H9 (cell line): ENCODE data around the gene PIGW. TPM values are rescaled to one million over a fixed set of nuclear protein-coding genes. Genes with fewer than 3 reads are reported as not detected.

Experiments used
- DNase-seq: peaks from one replicate; pipeline ENCODE4 v3.0.0-alpha.2; 2017
- H2AFZ ChIP-seq: one replicate; pipeline ENCODE4 v1.6.1; 2013; ENCODE audit warnings: mild to moderate bottlenecking, low read length, control low read depth, moderate library complexity
- H2AK5ac ChIP-seq: 2 replicates; pipeline ENCODE4 v1.6.1; 2013; ENCODE audit warnings: low read length, control low read depth, mixed read lengths; ENCODE audit not compliant: insufficient read length
- H2BK120ac ChIP-seq: one replicate; pipeline ENCODE4 v1.6.1; 2013; ENCODE audit warnings: low read depth, mild to moderate bottlenecking, low read length, control low read depth, inconsistent platforms; ENCODE audit not compliant: poor library complexity, severe bottlenecking
- H2BK12ac ChIP-seq: 2 replicates; pipeline ENCODE4 v1.6.1; 2013; ENCODE audit warnings: low read length, control low read depth, mixed read lengths, low read depth; ENCODE audit not compliant: insufficient read length
- H2BK15ac ChIP-seq: 2 replicates; pipeline ENCODE4 v1.6.1; 2013; ENCODE audit warnings: low read depth, low read length, control low read depth
- H2BK20ac ChIP-seq: one replicate; pipeline ENCODE4 v1.6.1; 2013; ENCODE audit warnings: low read depth, mild to moderate bottlenecking, low read length, control low read depth, inconsistent platforms; ENCODE audit not compliant: poor library complexity, severe bottlenecking
- H2BK5ac ChIP-seq: 2 replicates; pipeline ENCODE4 v1.6.1; 2013; ENCODE audit warnings: low read length, control low read depth, mixed read lengths; ENCODE audit not compliant: insufficient read length
- H3K14ac ChIP-seq: 2 replicates; pipeline ENCODE4 v1.6.1; 2013; ENCODE audit warnings: low read length, control low read depth; ENCODE audit not compliant: insufficient read depth
- H3K18ac ChIP-seq: 2 replicates; pipeline ENCODE4 v1.6.1; 2013; ENCODE audit warnings: low read depth, mild to moderate bottlenecking, mixed read lengths, low read length, control low read depth; ENCODE audit not compliant: insufficient read length
- H3K23ac ChIP-seq: 2 replicates; pipeline ENCODE4 v1.6.1; 2013; ENCODE audit warnings: low read length, control low read depth, mixed read lengths, low read depth; ENCODE audit not compliant: insufficient read length
- H3K23me2 ChIP-seq: 2 replicates; pipeline ENCODE4 v1.6.1; 2013; ENCODE audit warnings: low read depth, mild to moderate bottlenecking, mixed read lengths, low read length, control low read depth; ENCODE audit not compliant: insufficient read length, poor library complexity, severe bottlenecking
- H3K27ac ChIP-seq: 2 replicates; pipeline ENCODE4 v1.5.1; 2013; ENCODE audit warnings: low read length, control low read depth, mixed read lengths, low read depth; ENCODE audit not compliant: insufficient read length
- H3K27me3 ChIP-seq: 2 replicates; pipeline ENCODE4 v1.6.1; 2013; ENCODE audit warnings: low read length, control low read depth, inconsistent platforms; ENCODE audit not compliant: insufficient read depth
- H3K4ac ChIP-seq: 2 replicates; pipeline ENCODE4 v1.6.1; 2013; ENCODE audit warnings: low read depth, mild to moderate bottlenecking, control low read depth, inconsistent platforms, low read length, moderate library complexity
- H3K4me1 ChIP-seq: 2 replicates; pipeline ENCODE4 v1.6.1; 2013; ENCODE audit warnings: low read length, control low read depth, inconsistent platforms; ENCODE audit not compliant: insufficient read depth
- H3K4me2 ChIP-seq: 2 replicates; pipeline ENCODE4 v1.6.1; 2013; ENCODE audit warnings: low read length, control low read depth, mixed read lengths; ENCODE audit not compliant: insufficient read length, insufficient read depth
- H3K56ac ChIP-seq: 2 replicates; pipeline ENCODE4 v1.6.1; 2013; ENCODE audit warnings: low read depth, mild to moderate bottlenecking, mixed read lengths, low read length, control low read depth; ENCODE audit not compliant: insufficient read length
- H3K79me1 ChIP-seq: 2 replicates; pipeline ENCODE4 v1.6.1; 2013; ENCODE audit warnings: low read depth, mild to moderate bottlenecking, moderate library complexity, low read length, control low read depth, inconsistent platforms; ENCODE audit not compliant: insufficient read depth, poor library complexity, severe bottlenecking
- H3K79me2 ChIP-seq: 2 replicates; pipeline ENCODE4 v1.6.1; 2013; ENCODE audit warnings: low read length, control low read depth, inconsistent platforms; ENCODE audit not compliant: insufficient read depth
- H3K9ac ChIP-seq: 2 replicates; pipeline ENCODE4 v1.6.1; 2013; ENCODE audit warnings: low read length, control low read depth, mixed read lengths; ENCODE audit not compliant: insufficient read length; ENCODE audit errors: extremely low read depth
- H3K9me3 ChIP-seq: one replicate; pipeline ENCODE4 v1.6.1; 2013; ENCODE audit warnings: low read depth, low read length, inconsistent platforms; ENCODE audit not compliant: control insufficient read depth
- H3T11ph ChIP-seq: one replicate; pipeline ENCODE4 v1.6.1; 2013; ENCODE audit warnings: mild to moderate bottlenecking, low read length, control low read depth, inconsistent platforms
- H4K20me1 ChIP-seq: one replicate; pipeline ENCODE4 v1.6.1; 2013; ENCODE audit not compliant: control insufficient read depth, insufficient read length, insufficient read depth
- H4K5ac ChIP-seq: 2 replicates; pipeline ENCODE4 v1.6.1; 2013; ENCODE audit warnings: low read depth, mild to moderate bottlenecking, mixed read lengths, low read length, control low read depth; ENCODE audit not compliant: insufficient read length
- H4K8ac ChIP-seq: replicated peaks from 2 replicates; pipeline ENCODE4 v1.6.1; 2013; ENCODE audit warnings: low read length, control low read depth, mixed read lengths, low read depth; ENCODE audit not compliant: insufficient read length
- H4K91ac ChIP-seq: 2 replicates; pipeline ENCODE4 v1.6.1; 2013; ENCODE audit warnings: low read depth, mild to moderate bottlenecking, moderate library complexity, mixed read lengths, low read length, control low read depth; ENCODE audit not compliant: insufficient read length
- H3K27ac Mint-ChIP-seq, 3 experiments: 2 replicates in 2 of 3; 3 replicates in 1 of 3; pipeline ENCODE4 v1.8.0; 2020 to 2021; ENCODE audit warnings: mixed read lengths in 3 of 3, mild to moderate bottlenecking in 1 of 3, moderate library complexity in 1 of 3
- H3K27me3 Mint-ChIP-seq: 2 replicates; pipeline ENCODE4 v1.8.0; 2021; ENCODE audit warnings: low read depth, mild to moderate bottlenecking, moderate library complexity, mixed read lengths
- H3K36me3 Mint-ChIP-seq, 3 experiments: 2 replicates in 2 of 3; 3 replicates in 1 of 3; pipeline ENCODE4 v1.8.0; 2020 to 2021; ENCODE audit warnings: low read depth in 3 of 3, mixed read lengths in 3 of 3; ENCODE audit not compliant: insufficient read depth in 1 of 3
- H3K4me1 Mint-ChIP-seq, 2 experiments: 2 replicates each; pipeline ENCODE4 v1.8.0; 2020; ENCODE audit warnings: mixed read lengths in 2 of 2
- H3K4me3 Mint-ChIP-seq, 2 experiments: 2 replicates in 1 of 2; 3 replicates in 1 of 2; pipeline ENCODE4 v1.8.0; 2020 to 2021; ENCODE audit warnings: mild to moderate bottlenecking in 2 of 2, mixed read lengths in 2 of 2, moderate library complexity in 1 of 2
- H3K9me3 Mint-ChIP-seq, 2 experiments: 2 replicates in 1 of 2; 3 replicates in 1 of 2; pipeline ENCODE4 v1.8.0; 2020; ENCODE audit warnings: mild to moderate bottlenecking in 2 of 2, mixed read lengths in 2 of 2, moderate library complexity in 1 of 2
- WGBS: extraction: QIAGEN DNeasy Blood & Tissue Kit; methylation state at CpG from one replicate; pipeline ENCODE4 v1.1.7; 2013; ENCODE audit warnings: missing lambda C conversion rate, low lambda C conversion rate, mixed read lengths; ENCODE audit not compliant: insufficient read length; ENCODE audit errors: extremely low coverage; 5-methylcytosine and 5-hydroxymethylcytosine counted together
- total RNA-seq: library from RNA; stranded (reverse); gene quantifications from 2 replicates; pipeline ENCODE4 v1.2.1, GENCODE V29; 2021
- TF ChIP-seq, protein P1 (sequence below): fragments of 200-600 bp; sonication (generic); conservative IDR thresholded peaks from 3 replicates; pipeline ENCODE4 v1.8.0; 2021; ENCODE audit warnings: antibody characterized with exemption, mild to moderate bottlenecking

The PIGW gene
- total RNA-seq, 1 experiment from 2014 or later = 26.2 TPM

DNA sequence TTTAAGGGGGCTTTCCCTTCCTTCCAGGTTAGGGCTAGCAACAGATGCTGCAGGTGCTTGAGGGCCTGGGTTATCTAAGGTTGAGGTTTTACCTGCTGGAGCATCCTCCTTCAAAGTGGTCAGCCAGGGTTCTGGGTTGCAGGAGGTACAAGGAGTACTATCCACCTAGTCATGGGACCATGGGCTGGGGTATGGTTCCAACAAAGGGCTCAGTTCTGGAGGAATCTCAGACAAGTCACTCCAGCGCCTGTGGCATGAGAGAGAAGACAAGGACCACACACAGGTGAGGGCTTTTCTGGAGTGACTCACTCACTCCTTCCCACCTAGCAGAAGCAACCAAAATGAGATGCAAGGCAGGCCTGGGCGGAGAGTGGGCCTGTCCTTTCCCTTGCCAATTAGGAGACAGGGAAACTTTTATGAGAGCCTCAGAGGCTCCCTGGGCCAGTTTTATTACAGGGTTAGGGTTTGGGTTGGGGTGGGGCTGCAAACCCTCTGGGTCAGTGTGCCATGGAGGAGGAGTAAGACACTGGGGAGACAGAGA lies 2.3 kb upstream of the PIGW start:
- Histone ChIP-seq H3K79me2 (peaks cover 5% of the 10 kb centered on the region; the same call in 1 of the 2 replicates), H3K9me3 (no peaks in the 10 kb centered on the region), H3K4me2 (no peak overlapping the region), H2BK5ac (no peak overlapping the region), H4K91ac (no peak overlapping the region), H3K79me1 (peaks cover 7% of the 10 kb centered on the region), H3K9ac (peak overlapping the region; percentile 24), H3K18ac (no peak overlapping the region), H3K23ac (no peak overlapping the region), H2AK5ac (no peak overlapping the region), H2BK20ac (no peak overlapping the region), H4K20me1 (no peaks in the 10 kb centered on the region), H3K4ac (no peak overlapping the region), H2BK120ac (no peak overlapping the region), H2BK15ac (no peak overlapping the region), H3T11ph (no peak overlapping the region), H3K56ac (no peak overlapping the region), H3K27me3 (no peaks in the 10 kb centered on the region), H4K8ac (no peak overlapping the region), H3K27ac (no peak overlapping the region), H3K4me1 (0 out of 2 replicates have a peak, but pooled peaks cover 2% of the 10 kb centered on the region), H2AFZ (no peak overlapping the region), H3K23me2 (peaks cover 7% of the 10 kb centered on the region), H4K5ac (no peak overlapping the region), H3K14ac (no peak overlapping the region), H2BK12ac (no peak overlapping the region)
- Mint-ChIP-seq H3K36me3 (peaks cover 38 to 78% (median 48%) of the 10 kb centered on the region in 3 experiments), H3K27ac (peak overlapping the region in 1 of 3 experiments; percentile 44; a peak in 1 of 7 replicates), H3K9me3 (peaks cover 0 to 7% of the 10 kb centered on the region in 2 experiments; a peak in 3 of 5 replicates), H3K27me3 (peaks cover 1% of the 10 kb centered on the region; the same call in 1 of the 2 replicates), H3K4me3 (peak overlapping the region; percentile 42 to 45; a peak in 2 of 5 replicates), H3K4me1 (peaks cover 10 to 17% of the 10 kb centered on the region in 2 experiments)
- no CpG with 5 or more reads among the region's 2 CpGs for WGBS
- TF ChIP-seq, protein P1, sequence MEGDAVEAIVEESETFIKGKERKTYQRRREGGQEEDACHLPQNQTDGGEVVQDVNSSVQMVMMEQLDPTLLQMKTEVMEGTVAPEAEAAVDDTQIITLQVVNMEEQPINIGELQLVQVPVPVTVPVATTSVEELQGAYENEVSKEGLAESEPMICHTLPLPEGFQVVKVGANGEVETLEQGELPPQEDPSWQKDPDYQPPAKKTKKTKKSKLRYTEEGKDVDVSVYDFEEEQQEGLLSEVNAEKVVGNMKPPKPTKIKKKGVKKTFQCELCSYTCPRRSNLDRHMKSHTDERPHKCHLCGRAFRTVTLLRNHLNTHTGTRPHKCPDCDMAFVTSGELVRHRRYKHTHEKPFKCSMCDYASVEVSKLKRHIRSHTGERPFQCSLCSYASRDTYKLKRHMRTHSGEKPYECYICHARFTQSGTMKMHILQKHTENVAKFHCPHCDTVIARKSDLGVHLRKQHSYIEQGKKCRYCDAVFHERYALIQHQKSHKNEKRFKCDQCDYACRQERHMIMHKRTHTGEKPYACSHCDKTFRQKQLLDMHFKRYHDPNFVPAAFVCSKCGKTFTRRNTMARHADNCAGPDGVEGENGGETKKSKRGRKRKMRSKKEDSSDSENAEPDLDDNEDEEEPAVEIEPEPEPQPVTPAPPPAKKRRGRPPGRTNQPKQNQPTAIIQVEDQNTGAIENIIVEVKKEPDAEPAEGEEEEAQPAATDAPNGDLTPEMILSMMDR = no peak
- no peak for DNase-seq
